BJ (cell line): ENCODE data around the gene IFT80. TPM values are rescaled to one million over a fixed set of nuclear protein-coding genes. Genes with fewer than 3 reads are reported as not detected.

Experiments
- CTCF ChIA-PET: fragments of 350-600 bp; formaldehyde crosslinking; extraction: SDS; loops from one replicate; lab custom pipeline; 2021; ENCODE audit warnings: antibody characterized with exemption, inconsistent platforms; lab: Yijun Ruan, JAX
- POLR2A ChIA-PET: fragments of 300-600 bp; sonication (Branson Sonifier 250); formaldehyde crosslinking; extraction: SDS; loops from one replicate; lab custom pipeline; 2021; ENCODE audit warnings: antibody characterized with exemption; lab: Charles Lee
- DNase-seq: peaks from one replicate; pipeline ENCODE4 v3.0.0-alpha.2; 2011; ENCODE audit warnings: low read depth
- H3K27me3 ChIP-seq: 2 replicates; pipeline ENCODE4 v1.6.0; 2011; ENCODE audit warnings: low read length; ENCODE audit not compliant: control insufficient read depth, insufficient read depth
- H3K36me3 ChIP-seq: 2 replicates; pipeline ENCODE4 v1.5.1; 2011; ENCODE audit warnings: low read length; ENCODE audit not compliant: control insufficient read depth, insufficient read depth
- H3K4me3 ChIP-seq: 2 replicates; pipeline ENCODE4 v1.5.1; 2011; ENCODE audit warnings: low read depth, mild to moderate bottlenecking, control low read depth, low read length
- CTCF ChIP-seq: IDR thresholded peaks from 2 replicates; pipeline ENCODE4 v1.5.1; 2011; ENCODE audit warnings: low read depth, mild to moderate bottlenecking, control low read depth, inconsistent platforms, low read length, moderate library complexity; ENCODE audit not compliant: insufficient read depth
- polyA plus RNA-seq: library from polyadenylated mRNA; depleted of rRNA; stranded (reverse); fragments of >200 nt; gene quantifications from 2 replicates; pipeline ENCODE4 v1.2.3, GENCODE V29; 2011

Gene IFT80
- polyA plus RNA-seq, 1 experiment: 10.4 TPM

- Histone ChIP-seq H3K4me3 (no peak overlapping the region), H3K36me3 (no peaks in the 10 kb centered on the region), H3K27me3 (peaks cover 17% of the 10 kb centered on the region)
- DNase-seq: no peak
- no peak for TF ChIP-seq CTCF
- ChIA-PET POLR2A (no interaction called here), CTCF (no interaction called here)
These were observed 171.6 kb downstream of the IFT80 start for GRCh38 chr3:160227419-160227818.

GRCh38 chr3:160226026-160226907 lies 172.8 kb downstream of the IFT80 start:
- DNase-seq: no peak
- ChIA-PET CTCF (interaction anchor here (0.7 to 1.8 kb wide), 3 partner anchors 10 to 191 kb away, joined by 3 to 7 read pairs (median 3); no protein-coding TSS in a partner anchor), POLR2A (no interaction called here)
- Histone ChIP-seq H3K4me3 (peak overlapping the region; percentile 46), H3K27me3 (peaks cover 20% of the 10 kb centered on the region), H3K36me3 (no peaks in the 10 kb centered on the region)
- TF ChIP-seq CTCF: no peak

GRCh38 chr3:160225176-160226025 lies 173.6 kb downstream of the IFT80 start, which contains the start of gene C3orf80:
C3orf80 (plus strand) TSS chr3:160225422; CDS start chr3:160225636, 214 bp downstream.
- no peak for DNase-seq
- CTCF ChIA-PET: interaction anchor here (0.7 to 1.8 kb wide), 4 partner anchors 9 to 191 kb away, joined by 3 to 7 read pairs (median 3); no protein-coding TSS in a partner anchor
- POLR2A ChIA-PET: interaction anchor here (0.7 kb wide), 1 partner anchor 197 kb away, joined by 3 read pairs; no protein-coding TSS in a partner anchor
- no peak for TF ChIP-seq CTCF
- Histone ChIP-seq H3K36me3 (no peaks in the 10 kb centered on the region), H3K27me3 (peaks cover 23% of the 10 kb centered on the region), H3K4me3 (peak within 1 kb of the TSS; percentile 46)

- CTCF ChIA-PET: interaction anchor here (1.8 kb wide), 1 partner anchor 9 kb away, joined by 7 read pairs; no protein-coding TSS in a partner anchor
- no peak for TF ChIP-seq CTCF
- H3K27me3 ChIP-seq: peaks cover 23% of the 10 kb centered on the region
These were observed 174.2 kb downstream of the IFT80 start for GRCh38 chr3:160224811-160225175.

GRCh38 chr3:160224256-160224655 lies 174.8 kb downstream of the IFT80 start:
- ChIA-PET POLR2A (no interaction called here), CTCF (interaction anchor here (1.1 kb wide), 1 partner anchor 55 kb away, joined by 3 read pairs; no protein-coding TSS in a partner anchor)
- Histone ChIP-seq H3K4me3 (no peak overlapping the region), H3K36me3 (no peaks in the 10 kb centered on the region), H3K27me3 (peaks cover 23% of the 10 kb centered on the region)
- no peak for TF ChIP-seq CTCF
- DNase-seq: no peak

More at GRCh38 chr3:160224811-160225175, 174.2 kb downstream of the IFT80 start:
- no peak for DNase-seq
- Histone ChIP-seq H3K4me3 (peak overlapping the region; percentile 46), H3K36me3 (no peaks in the 10 kb centered on the region)
- POLR2A ChIA-PET: interaction anchor here (0.7 kb wide), 1 partner anchor 197 kb away, joined by 3 read pairs; no protein-coding TSS in a partner anchor
